Measurements from ENCODE around the gene CFAP52. TPM values are rescaled to one million over a fixed set of nuclear protein-coding genes. Genes with fewer than 3 reads are reported as not detected.

CFAP52 gene
- total RNA-seq, 1 experiment from 2014 or later: not detected

- peaks cover 29% of the 10 kb centered on the region for H3K4me1 Mint-ChIP-seq
- no peaks in the 10 kb centered on the region for H3K9me3 Mint-ChIP-seq
- TF ChIP-seq USF1 (CRISPR knock-in tag; IDR thresholded peaks at IDR 0.05) (no peak), CBFB (CRISPR knock-in tag; IDR thresholded peaks at IDR 0.05; ENCODE audit: low read depth) (no peak), TCF7 (CRISPR knock-in tag; IDR thresholded peaks at IDR 0.05; ENCODE audit: low read depth) (no peak), ZSCAN18 (CRISPR knock-in tag; IDR thresholded peaks at IDR 0.05) (no peak), ESRRA (CRISPR knock-in tag; IDR thresholded peaks at IDR 0.05; ENCODE audit: borderline replicate concordance) (no peak), MLX (CRISPR knock-in tag; IDR thresholded peaks at IDR 0.05) (no peak), ZNF396 (CRISPR knock-in tag; IDR thresholded peaks at IDR 0.05; ENCODE audit: borderline replicate concordance) (no peak), TP53 (CRISPR knock-in tag; IDR thresholded peaks at IDR 0.05) (no peak), AFF4 (CRISPR knock-in tag; IDR thresholded peaks at IDR 0.05; ENCODE audit: borderline replicate concordance) (no peak), STAT6 (CRISPR knock-in tag; conservative IDR thresholded peaks at IDR 0.05; ENCODE audit: low read depth) (no peak), CDX4 (CRISPR knock-in tag; IDR thresholded peaks at IDR 0.05; ENCODE audit: borderline replicate concordance) (no peak), ATF1 (CRISPR knock-in tag; IDR thresholded peaks at IDR 0.05) (no peak)
Observed at GRCh38 chr17:9672691-9673090, 96.2 kb downstream of the CFAP52 start.

GRCh38 chr17:9676084-9676483, 99.6 kb downstream of the CFAP52 start:
- POLR2A ChIA-PET: no interaction called here
- H3K36me3 Mint-ChIP-seq: peaks cover 16% of the 10 kb centered on the region
- no peak overlapping the region for H3K27ac Mint-ChIP-seq
- TF ChIP-seq ERG (CRISPR knock-in tag; IDR thresholded peaks at IDR 0.05) (no peak), ZNF138 (CRISPR knock-in tag; conservative IDR thresholded peaks at IDR 0.05) (no peak), ZNF121 (CRISPR knock-in tag; IDR thresholded peaks at IDR 0.05) (no peak), ZNF317 (CRISPR knock-in tag; IDR thresholded peaks at IDR 0.05; ENCODE audit: borderline replicate concordance, low read depth) (no peak), NR3C1 (CRISPR knock-in tag; conservative IDR thresholded peaks at IDR 0.05; ENCODE audit: low read depth) (no peak), CBFB (CRISPR knock-in tag; IDR thresholded peaks at IDR 0.05; ENCODE audit: low read depth) (no peak), ESRRA (CRISPR knock-in tag; IDR thresholded peaks at IDR 0.05; ENCODE audit: borderline replicate concordance) (no peak), ATF6 (CRISPR knock-in tag; IDR thresholded peaks at IDR 0.05) (no peak), JAZF1 (CRISPR knock-in tag; IDR thresholded peaks at IDR 0.05) (no peak), FOXP1 (CRISPR knock-in tag; IDR thresholded peaks at IDR 0.05; ENCODE audit: borderline replicate concordance) (no peak)

More at GRCh38 chr17:9672691-9673090, 96.2 kb downstream of the CFAP52 start:
- ATAC-seq: no peak
- no peak for DNase-seq (ENCODE audit: low spot score)
- ChIA-PET CTCF (interaction anchor here (3.1 kb wide), 1 partner anchor 95 kb away, joined by 11 read pairs; the partner anchor contains the start of gene CFAP52), POLR2A (no interaction called here)
- H3K27ac Mint-ChIP-seq: 0 out of 2 replicates have a peak overlapping the region, but pooled peaks have one; percentile 15
- H3K36me3 Mint-ChIP-seq: no peaks in the 10 kb centered on the region; the same call in 1 of the 2 replicates
- no peak overlapping the region for H3K4me3 Mint-ChIP-seq
- no peaks in the 10 kb centered on the region for H3K27me3 Mint-ChIP-seq (ENCODE audit: low read depth)

More at GRCh38 chr17:9676084-9676483, 99.6 kb downstream of the CFAP52 start:
- Mint-ChIP-seq H3K9me3 (peaks cover 13% of the 10 kb centered on the region), H3K4me1 (peaks cover 3% of the 10 kb centered on the region; the same call in 1 of the 2 replicates), H3K4me3 (no peak overlapping the region), H3K27me3 (ENCODE audit: low read depth) (no peaks in the 10 kb centered on the region)
- ATAC-seq (no peak; the same call in 1 of the 2 replicates), DNase-seq (ENCODE audit: low spot score) (no peak)
- CTCF ChIA-PET: interaction anchor here (1.5 to 5.1 kb wide), 3 partner anchors 11 to 100 kb away, joined by 3 to 40 read pairs (median 7); partner anchors contain the start of genes CFAP52, STX8 and USP43

Data from WTC11 (cell line).